Fibroblast of pulmonary artery (primary cell): Measurements from ENCODE around the gene LRIT1.

ENCODE experiments used
- DNase-seq: peaks from one replicate; pipeline ENCODE4 v3.0.0-alpha.2; 2010; ENCODE audit warnings: low read depth
- H3K4me3 ChIP-seq: replicated peaks from 2 replicates; pipeline ENCODE4 v1.5.1; 2011; ENCODE audit warnings: low read depth, mild to moderate bottlenecking, control low read depth, low read length, moderate library complexity
- TF ChIP-seq, protein P1 (sequence below): IDR thresholded peaks from 2 replicates; pipeline ENCODE4 v1.5.1; 2011; ENCODE audit warnings: mild to moderate bottlenecking, control low read depth, low read length, inconsistent platforms; ENCODE audit errors: missing control alignments

The LRIT1 gene

DNA sequence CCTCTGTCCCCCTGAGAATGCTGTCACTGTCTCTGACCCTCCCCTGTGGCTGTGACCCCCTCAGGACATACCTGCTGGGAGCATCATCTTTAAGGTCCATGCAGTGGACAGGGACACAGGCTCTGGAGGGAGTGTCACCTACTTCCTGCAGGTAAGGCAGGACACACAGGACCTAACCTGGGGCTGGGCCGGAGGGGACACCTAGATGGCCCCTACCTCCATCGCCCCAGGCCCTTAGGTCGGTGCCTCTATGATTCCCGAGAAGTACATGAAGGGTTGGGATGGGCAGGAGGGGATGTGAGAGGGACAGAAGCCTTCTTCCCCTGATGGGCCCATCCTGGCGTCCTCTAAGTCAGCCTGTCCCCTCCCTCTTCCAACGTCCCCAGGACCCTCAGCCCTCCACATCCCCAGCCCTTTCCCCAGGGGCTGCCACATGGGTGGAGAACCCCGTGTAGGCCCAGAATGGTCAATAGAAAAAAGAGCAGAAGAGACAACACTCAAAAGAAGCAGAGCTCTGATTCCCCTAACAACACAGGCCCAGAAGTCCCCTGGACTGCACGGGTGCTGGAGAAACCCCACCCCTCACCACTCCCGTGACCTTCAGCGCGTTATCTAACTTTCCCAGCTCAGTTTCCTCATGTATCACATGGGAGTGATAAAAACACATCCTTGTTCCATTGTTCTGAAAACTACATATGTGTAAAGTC lies 40.7 kb downstream of the LRIT1 start:
- TF ChIP-seq, protein P1, sequence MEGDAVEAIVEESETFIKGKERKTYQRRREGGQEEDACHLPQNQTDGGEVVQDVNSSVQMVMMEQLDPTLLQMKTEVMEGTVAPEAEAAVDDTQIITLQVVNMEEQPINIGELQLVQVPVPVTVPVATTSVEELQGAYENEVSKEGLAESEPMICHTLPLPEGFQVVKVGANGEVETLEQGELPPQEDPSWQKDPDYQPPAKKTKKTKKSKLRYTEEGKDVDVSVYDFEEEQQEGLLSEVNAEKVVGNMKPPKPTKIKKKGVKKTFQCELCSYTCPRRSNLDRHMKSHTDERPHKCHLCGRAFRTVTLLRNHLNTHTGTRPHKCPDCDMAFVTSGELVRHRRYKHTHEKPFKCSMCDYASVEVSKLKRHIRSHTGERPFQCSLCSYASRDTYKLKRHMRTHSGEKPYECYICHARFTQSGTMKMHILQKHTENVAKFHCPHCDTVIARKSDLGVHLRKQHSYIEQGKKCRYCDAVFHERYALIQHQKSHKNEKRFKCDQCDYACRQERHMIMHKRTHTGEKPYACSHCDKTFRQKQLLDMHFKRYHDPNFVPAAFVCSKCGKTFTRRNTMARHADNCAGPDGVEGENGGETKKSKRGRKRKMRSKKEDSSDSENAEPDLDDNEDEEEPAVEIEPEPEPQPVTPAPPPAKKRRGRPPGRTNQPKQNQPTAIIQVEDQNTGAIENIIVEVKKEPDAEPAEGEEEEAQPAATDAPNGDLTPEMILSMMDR: no peak
- H3K4me3 ChIP-seq: no peak overlapping the region
- no peak for DNase-seq

DNA sequence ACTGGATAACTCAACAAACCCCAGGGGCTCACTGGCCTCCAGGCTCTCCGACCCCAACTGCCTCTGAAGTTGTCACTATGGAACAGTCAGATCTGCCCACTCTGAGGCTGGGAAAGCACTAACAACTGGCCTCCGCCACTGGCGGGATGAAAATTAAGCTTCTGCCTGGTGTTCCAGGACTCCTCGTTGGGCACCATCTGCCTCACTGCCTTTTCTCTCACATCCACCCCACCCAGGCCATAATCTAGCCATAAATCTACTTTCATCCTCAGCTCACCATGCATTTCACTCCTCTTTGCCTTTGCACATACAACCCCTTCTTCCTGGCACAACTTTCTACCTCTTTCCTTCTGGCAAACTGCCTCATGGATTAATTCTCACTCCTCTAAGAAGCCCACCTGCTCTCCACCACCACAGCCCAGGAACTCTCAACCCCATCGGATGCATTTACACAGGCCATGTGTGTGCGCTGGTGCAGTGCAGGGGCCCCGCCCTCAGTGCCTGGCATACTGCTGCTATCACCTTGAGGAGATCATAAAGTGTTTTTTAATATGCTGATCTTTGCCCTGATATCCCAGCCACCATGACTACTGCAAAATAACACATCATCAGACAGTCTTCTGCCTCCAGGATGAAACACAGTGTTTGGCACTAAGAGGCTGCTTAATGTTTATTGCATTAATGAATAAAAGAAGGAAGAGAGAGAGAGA lies 43.0 kb downstream of the LRIT1 start:
- no peak for DNase-seq
- TF ChIP-seq, protein P1: no peak

DNA sequence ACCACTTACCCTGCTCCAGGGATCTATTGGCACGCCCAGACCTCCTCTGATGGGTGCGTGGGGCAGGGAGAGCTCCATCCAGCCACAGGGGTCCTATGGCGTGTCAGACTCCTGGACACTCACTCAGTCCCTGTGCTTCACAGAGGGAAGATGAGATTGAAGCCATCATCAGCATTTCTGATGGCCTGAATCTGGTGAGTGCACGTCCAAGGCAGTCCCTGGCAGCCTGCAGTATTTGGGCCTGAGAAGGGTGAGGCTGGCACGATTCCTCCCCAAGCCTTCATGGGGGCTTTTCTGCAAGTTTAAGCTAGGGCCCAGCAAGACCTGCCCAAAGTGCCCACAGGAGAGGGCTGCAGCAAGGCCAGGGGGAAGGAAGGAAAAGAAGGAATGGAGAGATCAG lies 43.7 kb downstream of the LRIT1 start:
- TF ChIP-seq, protein P1: no peak
- no peak for DNase-seq
- H3K4me3 ChIP-seq: no peak overlapping the region

More for the DNA sequence above, 43.0 kb downstream of the LRIT1 start:
- no peak overlapping the region for H3K4me3 ChIP-seq

DNA sequence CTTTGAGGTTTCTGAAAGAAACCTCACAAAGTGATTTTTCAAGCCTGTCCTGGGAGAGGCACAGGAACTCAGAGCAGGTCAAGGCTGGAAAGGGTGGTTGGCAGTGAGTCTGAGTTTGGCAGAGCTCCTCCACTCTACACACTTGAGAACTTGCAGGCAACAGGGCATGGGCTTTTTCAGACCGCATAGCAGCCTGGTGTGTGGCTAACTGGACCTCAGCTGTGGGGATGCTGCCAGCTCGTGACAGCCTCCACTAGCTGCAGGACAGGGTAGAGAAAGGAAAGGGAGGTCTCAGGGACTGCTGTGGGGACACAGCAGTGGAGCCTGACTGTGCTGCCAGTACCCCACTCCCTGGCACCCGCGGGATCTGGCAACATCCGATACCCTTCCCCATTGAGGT lies 44.4 kb downstream of the LRIT1 start:
- TF ChIP-seq, protein P1: no peak
- no peak overlapping the region for H3K4me3 ChIP-seq
- DNase-seq: no peak

DNA sequence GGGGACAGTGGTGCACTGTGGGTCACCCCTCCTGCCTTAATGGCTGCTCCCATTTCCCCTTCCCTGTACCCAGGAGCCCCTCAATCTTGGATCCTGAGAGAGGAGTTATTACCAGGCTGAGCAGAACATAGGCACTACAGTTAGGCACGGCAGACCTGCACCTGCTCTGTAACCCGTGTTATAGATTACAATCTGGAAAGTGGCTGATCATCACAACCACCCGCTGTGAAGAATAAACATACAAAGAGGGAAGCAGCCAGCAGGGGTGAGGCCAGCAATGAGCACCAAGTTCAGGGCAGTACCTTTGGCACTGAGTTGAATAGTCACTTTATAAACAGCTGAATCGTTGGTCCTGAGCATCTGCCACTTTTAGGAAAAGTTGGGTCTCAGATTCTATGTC lies 45.3 kb downstream of the LRIT1 start:
- no peak for DNase-seq
- TF ChIP-seq, protein P1: no peak

DNA sequence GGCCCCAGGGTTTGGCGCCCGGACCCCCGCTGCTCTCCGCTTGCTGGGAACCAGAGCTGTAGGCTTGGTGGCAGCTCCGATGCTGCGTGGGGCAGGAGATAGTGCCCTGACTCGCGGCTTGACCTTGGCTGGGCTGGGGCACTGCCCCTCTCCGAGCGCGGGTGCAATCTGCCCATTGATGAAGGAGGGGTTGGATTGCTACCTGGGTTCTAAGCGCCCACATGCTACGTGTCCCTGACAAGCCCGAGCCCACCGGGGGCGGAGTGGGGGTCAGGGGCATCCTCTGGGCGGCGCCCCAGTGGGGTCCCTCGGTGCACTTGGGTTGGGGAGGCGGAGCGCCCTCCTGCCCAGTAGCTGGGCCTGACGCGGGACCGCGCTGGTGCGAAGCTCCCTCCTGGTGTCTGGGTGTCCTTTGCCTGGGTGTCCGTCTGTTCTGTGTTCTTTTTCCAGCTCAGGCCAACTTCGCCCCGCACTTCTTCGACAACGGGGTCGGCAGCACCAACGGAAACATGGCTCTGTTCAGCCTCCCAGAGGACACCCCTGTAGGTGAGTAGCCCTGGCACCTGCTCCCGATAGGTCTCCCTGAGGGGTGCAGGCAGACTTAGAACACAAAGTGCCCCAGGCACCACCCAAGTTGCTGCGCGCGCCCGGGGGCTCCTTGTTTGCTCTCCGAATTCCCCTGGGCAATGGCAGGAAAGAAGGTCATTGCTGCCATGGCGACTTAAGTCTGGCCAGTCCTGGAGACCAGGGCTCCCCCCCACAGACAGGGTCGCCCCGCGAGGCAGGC lies 46.1 kb downstream of the LRIT1 start:
- no peak for DNase-seq
- H3K4me3 ChIP-seq: no peak overlapping the region
- TF ChIP-seq, protein P1: no peak

More for the DNA sequence above, 45.3 kb downstream of the LRIT1 start:
- H3K4me3 ChIP-seq: no peak overlapping the region
